AG09319 (cell line): ENCODE data around the gene CALML4.

Experiments
- DNase-seq: peaks from one replicate; pipeline ENCODE4 v3.0.0-alpha.2; 2010; ENCODE audit warnings: low read depth; ENCODE audit errors: extremely low read depth
- CTCF ChIP-seq: IDR thresholded peaks from 2 replicates; pipeline ENCODE4 v1.5.1; 2011; ENCODE audit warnings: low read depth, mild to moderate bottlenecking, inconsistent platforms, low read length, moderate library complexity

Gene CALML4

GRCh38 chr15:68209272-68209671, 4.1 kb upstream of the CALML4 start:
- no peak for TF ChIP-seq CTCF
- no peak for DNase-seq

GRCh38 chr15:68208636-68209240, 3.6 kb upstream of the CALML4 start:
- no peak for DNase-seq
- no peak for TF ChIP-seq CTCF

- TF ChIP-seq CTCF: no peak
- no peak for DNase-seq
These were observed 3.0 kb upstream of the CALML4 start for GRCh38 chr15:68208136-68208535.

GRCh38 chr15:68207176-68207935, 2.2 kb upstream of the CALML4 start:
- no peak for DNase-seq
- TF ChIP-seq CTCF: no peak

- no peak for DNase-seq
- TF ChIP-seq CTCF: no peak
These were observed 1.6 kb upstream of the CALML4 start for GRCh38 chr15:68206711-68207151.

GRCh38 chr15:68205954-68206539, 915 bp upstream of the CALML4 start:
- DNase-seq: no peak
- TF ChIP-seq CTCF: no peak

GRCh38 chr15:68205558-68205944, 419 bp upstream of the CALML4 start:
- no peak for TF ChIP-seq CTCF
- no peak for DNase-seq
